DLD1 (cell line): ENCODE measurements around the gene ZFPM1.
"Not testable (repeated sequence)": the region's sequence is repeated elsewhere in the genome, so short reads cannot be mapped to it uniquely, and the experiment has no call there.

Experiments used
- in situ Hi-C: cut with HindIII; loops from 2 replicates; pipeline ENCODE4 v1.10.0; 2017; ENCODE audit warnings: low sequenced_read_pairs

ZFPM1 gene

GRCh38 chr16:88453217-88453531 lies at the start of gene ZFPM1:
TSS of gene ZFPM1 (plus strand) at chr16:88453280. CDS start at chr16:88453639, 359 bp downstream.
- in situ Hi-C loops, result no loop called here

GRCh38 chr16:88403794-88404581 lies 49.1 kb upstream of the ZFPM1 start:
- in situ Hi-C loops, result no loop called here

GRCh38 chr16:88404769-88405168 lies 48.3 kb upstream of the ZFPM1 start:
- in situ Hi-C loops, result no loop called here

GRCh38 chr16:88405216-88406060 lies 47.6 kb upstream of the ZFPM1 start:
- in situ Hi-C loops, result no loop called here

- in situ Hi-C loops, result no loop called here
Measured at GRCh38 chr16:88406096-88407041, 46.7 kb upstream of the ZFPM1 start.

- in situ Hi-C loops, result no loop called here
Measured at GRCh38 chr16:88407042-88407420, 46.0 kb upstream of the ZFPM1 start.

- in situ Hi-C loops, result no loop called here
Measured at GRCh38 chr16:88407807-88408206, 45.3 kb upstream of the ZFPM1 start.

- in situ Hi-C loops, result no loop called here
Measured at GRCh38 chr16:88408561-88409142, 44.4 kb upstream of the ZFPM1 start.

- in situ Hi-C loops, result no loop called here
Measured at GRCh38 chr16:88409296-88410065, 43.6 kb upstream of the ZFPM1 start.

- in situ Hi-C loops, result not testable (repeated sequence)
Measured at GRCh38 chr16:88410297-88410968, 42.6 kb upstream of the ZFPM1 start.

- in situ Hi-C loops, result no loop called here
Measured at GRCh38 chr16:88411951-88412576, 41.0 kb upstream of the ZFPM1 start.

GRCh38 chr16:88412766-88413165 lies 40.3 kb upstream of the ZFPM1 start:
- in situ Hi-C loops, result no loop called here

GRCh38 chr16:88413231-88413630 lies 39.8 kb upstream of the ZFPM1 start:
- in situ Hi-C loops, result no loop called here

- in situ Hi-C loops, result no loop called here
Measured at GRCh38 chr16:88413631-88414030, 39.4 kb upstream of the ZFPM1 start.

- in situ Hi-C loops, result no loop called here
Measured at GRCh38 chr16:88414521-88415380, 38.3 kb upstream of the ZFPM1 start.

- in situ Hi-C loops, result no loop called here
Measured at GRCh38 chr16:88415381-88415705, 37.7 kb upstream of the ZFPM1 start.

GRCh38 chr16:88415713-88416323 lies 37.3 kb upstream of the ZFPM1 start:
- in situ Hi-C loops, result no loop called here

GRCh38 chr16:88416686-88417085 lies 36.4 kb upstream of the ZFPM1 start:
- in situ Hi-C loops, result no loop called here
